ENCODE results near the gene ETS1. TPM values are rescaled to one million over a fixed set of nuclear protein-coding genes. Genes with fewer than 3 reads are reported as not detected.

The ETS1 gene
- total RNA-seq, 3 donors from 2014 or later (not counting 1 experiment from before 2014, with no cell fraction given): 532 to 684 (median 589) TPM

GRCh38 chr11:128500493-128500892 is 86.9 kb downstream of the ETS1 start:
- DNase-seq (peak in 1 of 2 donors; percentile 39), ATAC-seq (no peak)
- no peaks in the 10 kb centered on the region for H3K27me3 Mint-ChIP-seq (ENCODE audit: low read depth in 2 of 2)
- peaks cover 75% of the 10 kb centered on the region for H3K4me1 ChIP-seq (ENCODE audit: control insufficient read depth, insufficient read depth, low read length)
- no peak overlapping the region for H3K4me3 ChIP-seq (ENCODE audit: low read length)
- peaks cover 13% of the 10 kb centered on the region for H3K36me3 Mint-ChIP-seq
- intact Hi-C loops (cut with micrococcal nuclease): no loop called here
- H3K27me3 ChIP-seq (ENCODE audit: control insufficient read depth, insufficient read depth, low read length): no peaks in the 10 kb centered on the region
- no peak for TF ChIP-seq CTCF (IDR thresholded peaks at IDR 0.05)
- no peaks in the 10 kb centered on the region for H3K9me3 ChIP-seq (ENCODE audit: control insufficient read depth, insufficient read depth, low read length)
- H3K27ac ChIP-seq (ENCODE audit: low read length): peak overlapping the region; percentile 67
- H3K9me3 Mint-ChIP-seq: no peaks in the 10 kb centered on the region
- H3K4me1 Mint-ChIP-seq: peaks cover 99 to 100% of the 10 kb centered on the region in 2 donors
- 27% methylated on average over 4 of the region's 5 CpGs for WGBS (ENCODE audit: insufficient coverage)
- peak overlapping the region; percentile 98 to 99 for H3K27ac Mint-ChIP-seq
- peak overlapping the region; percentile 98 for H3K4me3 Mint-ChIP-seq
- peaks cover 26% of the 10 kb centered on the region for H3K36me3 ChIP-seq (ENCODE audit: control insufficient read depth, insufficient read depth, low read length)

GRCh38 chr11:128499613-128500253 is 87.6 kb downstream of the ETS1 start:
- Histone ChIP-seq H3K27me3 (ENCODE audit: control insufficient read depth, insufficient read depth, low read length) (no peaks in the 10 kb centered on the region), H3K27ac (ENCODE audit: low read length) (peak overlapping the region; percentile 67), H3K36me3 (ENCODE audit: control insufficient read depth, insufficient read depth, low read length) (peaks cover 24% of the 10 kb centered on the region), H3K4me1 (ENCODE audit: control insufficient read depth, insufficient read depth, low read length) (peaks cover 74% of the 10 kb centered on the region), H3K4me3 (ENCODE audit: low read length) (no peak overlapping the region), H3K9me3 (ENCODE audit: control insufficient read depth, insufficient read depth, low read length) (no peaks in the 10 kb centered on the region)
- H3K9me3 Mint-ChIP-seq: no peaks in the 10 kb centered on the region
- no peak for ATAC-seq
- peak in 1 of 2 donors; percentile 51 for DNase-seq
- peak overlapping the region; percentile 90 for H3K4me3 Mint-ChIP-seq
- WGBS (ENCODE audit: insufficient coverage): 53% methylated on average over 12 of the region's 13 CpGs
- peak overlapping the region; percentile 98 to 99 for H3K27ac Mint-ChIP-seq
- H3K36me3 Mint-ChIP-seq: peaks cover 15% of the 10 kb centered on the region
- intact Hi-C loops (cut with micrococcal nuclease): no loop called here
- peaks cover 99 to 100% of the 10 kb centered on the region in 2 donors for H3K4me1 Mint-ChIP-seq
- no peaks in the 10 kb centered on the region for H3K27me3 Mint-ChIP-seq (ENCODE audit: low read depth in 2 of 2)
- TF ChIP-seq CTCF (IDR thresholded peaks at IDR 0.05): no peak

- Mint-ChIP-seq H3K27me3 (ENCODE audit: low read depth in 2 of 2) (no peaks in the 10 kb centered on the region), H3K9me3 (no peaks in the 10 kb centered on the region), H3K36me3 (peaks cover 20% of the 10 kb centered on the region), H3K4me1 (peaks cover 97 to 98% of the 10 kb centered on the region in 2 donors), H3K27ac (peak overlapping the region; percentile 98 to 99), H3K4me3 (peak overlapping the region; percentile 90)
- no peak overlapping the region for H3K4me3 ChIP-seq (ENCODE audit: low read length)
- peak in 1 of 2 donors; percentile 52 for DNase-seq
- H3K9me3 ChIP-seq (ENCODE audit: control insufficient read depth, insufficient read depth, low read length): no peaks in the 10 kb centered on the region
- peaks cover 69% of the 10 kb centered on the region for H3K4me1 ChIP-seq (ENCODE audit: control insufficient read depth, insufficient read depth, low read length)
- 45% methylated on average over 2 of the region's 2 CpGs for WGBS (ENCODE audit: insufficient coverage)
- no peak for TF ChIP-seq CTCF (IDR thresholded peaks at IDR 0.05)
- peak overlapping the region; percentile 67 for H3K27ac ChIP-seq (ENCODE audit: low read length)
- peak in 2 of 3 donors; percentile 14 to 43 for ATAC-seq
- H3K27me3 ChIP-seq (ENCODE audit: control insufficient read depth, insufficient read depth, low read length): no peaks in the 10 kb centered on the region
- H3K36me3 ChIP-seq (ENCODE audit: control insufficient read depth, insufficient read depth, low read length): peaks cover 28% of the 10 kb centered on the region
- intact Hi-C loops (cut with micrococcal nuclease): no loop called here
These were observed 88.6 kb downstream of the ETS1 start for GRCh38 chr11:128498721-128499245.
